Measurements from ENCODE around the gene KIRREL1.

- no peak for TF ChIP-seq CTCF (conservative IDR thresholded peaks at IDR 0.05 in 1 of 2, IDR thresholded peaks at IDR 0.05 in 1 of 2; ENCODE audit: low read depth in 1 of 2, low read length in 2 of 2)
- no peak for TF ChIP-seq EZH2 (IDR thresholded peaks at IDR 0.05; ENCODE audit: low read length, missing control alignments)
Measured at GRCh38 chr1:158147869-158148268, 154.4 kb downstream of the KIRREL1 start.

Measured in fibroblast of lung (primary cell).